HCT116 (cell line): Measurements from ENCODE around the gene TIE1.

Source experiments
- CEBPB ChIP-seq: IDR thresholded peaks from 2 replicates; pipeline ENCODE4 v1.6.1; 2012; ENCODE audit warnings: low read depth
- ELF1 ChIP-seq: IDR thresholded peaks from 2 replicates; pipeline ENCODE4 v1.6.1; 2012; ENCODE audit warnings: low read depth, borderline replicate concordance
- EZH2 ChIP-seq: fragments of 200-600 bp; sonication (generic); IDR thresholded peaks from 2 replicates; pipeline ENCODE4 v1.6.1; 2017; ENCODE audit warnings: antibody characterized with exemption, mixed run types
- EZH2phosphoT487 ChIP-seq: fragments of 200-600 bp; IDR thresholded peaks from 2 replicates; pipeline ENCODE4 v1.6.1; 2018; ENCODE audit warnings: antibody characterized with exemption, borderline replicate concordance
- POLR2A ChIP-seq: IDR thresholded peaks from 2 replicates; pipeline ENCODE4 v1.7.0; 2011; ENCODE audit warnings: borderline replicate concordance; ENCODE audit not compliant: insufficient read depth, insufficient read length; ENCODE audit errors: extremely low read depth
- POLR2AphosphoS5 ChIP-seq: IDR thresholded peaks from 2 replicates; pipeline ENCODE4 v1.6.1; 2011; ENCODE audit warnings: mild to moderate bottlenecking, low read depth, low read length, moderate library complexity
- RAD21 ChIP-seq: IDR thresholded peaks from 2 replicates; pipeline ENCODE4 v1.6.1; 2012; ENCODE audit warnings: low read depth, mild to moderate bottlenecking
- SIN3A ChIP-seq: IDR thresholded peaks from 2 replicates; pipeline ENCODE4 v1.6.1; 2012; ENCODE audit warnings: low read depth
- SP1 ChIP-seq: IDR thresholded peaks from 2 replicates; pipeline ENCODE4 v1.6.1; 2012; ENCODE audit warnings: low read depth
- SRF ChIP-seq: IDR thresholded peaks from 2 replicates; pipeline ENCODE4 v1.6.1; 2012; ENCODE audit warnings: low read depth
- TCF7L2 ChIP-seq: IDR thresholded peaks from 2 replicates; pipeline ENCODE4 v1.7.0; 2011; ENCODE audit warnings: borderline replicate concordance, inconsistent platforms; ENCODE audit not compliant: insufficient read depth, insufficient read length; ENCODE audit errors: extremely low read depth
- YY1 ChIP-seq: IDR thresholded peaks from 2 replicates; pipeline ENCODE4 v1.6.1; 2011; ENCODE audit warnings: low read length, low read depth, moderate library complexity, mild to moderate bottlenecking; ENCODE audit not compliant: insufficient replicate concordance; ENCODE audit errors: extremely low read depth
- TF ChIP-seq, protein P1 (sequence below), 3 experiments: fragments of 200-600 bp in 1 of 3; sonication (generic) in 1 of 3; IDR thresholded peaks in 2 of 3; conservative IDR thresholded peaks in 1 of 3; 2 replicates each; pipeline ENCODE4 v1.5.1; 2012 to 2017; ENCODE audit warnings: low read depth in 2 of 3, low read length in 2 of 3, antibody characterized with exemption in 1 of 3, borderline replicate concordance in 1 of 3, control low read depth in 1 of 3, mild to moderate bottlenecking in 1 of 3, mixed read lengths in 1 of 3, mixed run types in 1 of 3, moderate library complexity in 1 of 3; ENCODE audit not compliant: insufficient read depth in 1 of 3
- TF ChIP-seq, protein P2 (sequence below): IDR thresholded peaks from 2 replicates; pipeline ENCODE4 v1.6.1; 2012

DNA sequence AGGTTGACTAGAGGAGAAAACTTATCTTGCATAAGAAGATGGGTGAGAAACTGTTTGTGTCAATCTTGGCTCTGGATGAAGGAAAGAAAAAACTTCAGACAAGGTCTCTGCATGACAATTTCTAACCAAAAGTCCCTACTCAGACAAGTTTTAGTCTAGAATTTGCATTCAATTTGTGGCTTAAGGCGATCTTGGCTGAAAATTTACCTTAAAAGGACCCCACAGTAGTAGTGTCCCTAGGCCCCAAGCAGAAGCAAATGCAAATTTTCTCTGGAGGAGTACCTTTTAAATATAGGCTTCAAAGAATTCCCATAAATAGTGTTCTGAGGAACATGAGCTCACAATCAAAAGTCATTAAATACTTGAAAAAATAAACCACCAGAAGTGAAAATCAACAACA, 48.6 kb upstream of the TIE1 start:
- TF ChIP-seq RAD21 (no peak), POLR2AphosphoS5 (no peak), POLR2A (no peak), YY1 (no peak), EZH2 (no peak), SRF (no peak), EZH2phosphoT487 (no peak), ELF1 (no peak), CEBPB (no peak), SIN3A (no peak), SP1 (no peak), TCF7L2 (no peak)
- TF ChIP-seq, protein P1, sequence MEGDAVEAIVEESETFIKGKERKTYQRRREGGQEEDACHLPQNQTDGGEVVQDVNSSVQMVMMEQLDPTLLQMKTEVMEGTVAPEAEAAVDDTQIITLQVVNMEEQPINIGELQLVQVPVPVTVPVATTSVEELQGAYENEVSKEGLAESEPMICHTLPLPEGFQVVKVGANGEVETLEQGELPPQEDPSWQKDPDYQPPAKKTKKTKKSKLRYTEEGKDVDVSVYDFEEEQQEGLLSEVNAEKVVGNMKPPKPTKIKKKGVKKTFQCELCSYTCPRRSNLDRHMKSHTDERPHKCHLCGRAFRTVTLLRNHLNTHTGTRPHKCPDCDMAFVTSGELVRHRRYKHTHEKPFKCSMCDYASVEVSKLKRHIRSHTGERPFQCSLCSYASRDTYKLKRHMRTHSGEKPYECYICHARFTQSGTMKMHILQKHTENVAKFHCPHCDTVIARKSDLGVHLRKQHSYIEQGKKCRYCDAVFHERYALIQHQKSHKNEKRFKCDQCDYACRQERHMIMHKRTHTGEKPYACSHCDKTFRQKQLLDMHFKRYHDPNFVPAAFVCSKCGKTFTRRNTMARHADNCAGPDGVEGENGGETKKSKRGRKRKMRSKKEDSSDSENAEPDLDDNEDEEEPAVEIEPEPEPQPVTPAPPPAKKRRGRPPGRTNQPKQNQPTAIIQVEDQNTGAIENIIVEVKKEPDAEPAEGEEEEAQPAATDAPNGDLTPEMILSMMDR (IDR thresholded peaks at IDR 0.05 in 2 of 3, conservative IDR thresholded peaks at IDR 0.05 in 1 of 3; ENCODE audit: borderline replicate concordance in 1 of 3, insufficient read depth in 1 of 3, low read depth in 2 of 3, low read length in 2 of 3) = no peak
- TF ChIP-seq, protein P2, sequence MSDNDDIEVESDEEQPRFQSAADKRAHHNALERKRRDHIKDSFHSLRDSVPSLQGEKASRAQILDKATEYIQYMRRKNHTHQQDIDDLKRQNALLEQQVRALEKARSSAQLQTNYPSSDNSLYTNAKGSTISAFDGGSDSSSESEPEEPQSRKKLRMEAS = no peak
